HepG2 (cell line): ENCODE results near the gene NEK11. TPM values are rescaled to one million over a fixed set of nuclear protein-coding genes. Genes with fewer than 3 reads are reported as not detected.
A peak's percentile ranks its signal among the peaks of the same experiment; 100 is the strongest.

ENCODE experiments used
- AGO2 ChIP-seq: fragments of 200-400 bp; formaldehyde crosslinking; optimal IDR thresholded peaks from 2 replicates; pipeline ENCODE3; 2017; ENCODE audit warnings: mild to moderate bottlenecking, low read depth, low read length, moderate library complexity
- ARNTL ChIP-seq: sonication (generic); formaldehyde crosslinking; IDR thresholded peaks from 2 replicates; pipeline ENCODE4 v1.4.0; 2020; ENCODE audit warnings: mild to moderate bottlenecking, missing genetic modification reagents
- FOXK1 ChIP-seq: sonication (generic); formaldehyde crosslinking; IDR thresholded peaks from 2 replicates; pipeline ENCODE4 v1.4.0; 2020; ENCODE audit warnings: low read depth, missing genetic modification reagents, borderline replicate concordance
- PRMT3 ChIP-seq: sonication (generic); formaldehyde crosslinking; IDR thresholded peaks from 2 replicates; pipeline ENCODE4 v1.8.1; 2022; ENCODE audit warnings: low read depth, mild to moderate bottlenecking, moderate library complexity, missing genetic modification reagents, borderline replicate concordance
- STAT5B ChIP-seq: sonication (generic); formaldehyde crosslinking; IDR thresholded peaks from 2 replicates; pipeline ENCODE4 v1.4.0; 2020; ENCODE audit warnings: missing genetic modification reagents
- ZNF17 ChIP-seq: sonication (generic); formaldehyde crosslinking; IDR thresholded peaks from 2 replicates; pipeline ENCODE4 v1.5.0; 2020; ENCODE audit warnings: mild to moderate bottlenecking, missing genetic modification reagents
- polyA plus RNA-seq, 8 experiments: library from polyadenylated mRNA; depleted of rRNA in 3 of 8; stranded (reverse) in 7 of 8; unstranded in 1 of 8; fragments of >200 nt; fragmentation: Illumina TruSeq in 4 of 8; extraction: Trizol in 4 of 8; gene quantifications; 2 replicates each; pipeline versions ENCODE4 v1.2.1 to v1.2.3, GENCODE V29; 2011 to 2016; ENCODE audit warnings: low read depth in 4 of 8, missing spikeins in 1 of 8, mixed read lengths in 1 of 8; ENCODE audit not compliant: insufficient read depth in 1 of 8
- total RNA-seq, 5 experiments: library from RNA; depleted of rRNA; stranded (reverse); fragments of >200 nt; fragmentation: Illumina TruSeq; extraction: Trizol; gene quantifications; 2 replicates each; pipeline ENCODE4 v1.2.3, GENCODE V29; 2016; ENCODE audit warnings: low read depth in 1 of 5
- TF ChIP-seq, protein P1 (sequence below): sonication (generic); formaldehyde crosslinking; conservative IDR thresholded peaks from 2 replicates; pipeline ENCODE4 v1.8.0; 2022; ENCODE audit warnings: low read depth, missing genetic modification reagents
- TF ChIP-seq, protein P2 (sequence below): sonication (generic); formaldehyde crosslinking; IDR thresholded peaks from 2 replicates; pipeline ENCODE4; 2020; ENCODE audit warnings: missing genetic modification reagents, mild to moderate bottlenecking, borderline replicate concordance
- TF ChIP-seq, protein P3 (sequence below): sonication (generic); formaldehyde crosslinking; IDR thresholded peaks from 2 replicates; pipeline ENCODE4 v1.4.0; 2020; ENCODE audit warnings: missing genetic modification reagents, borderline replicate concordance
- TF ChIP-seq, protein P4 (sequence below), 2 experiments: fragments of 450-650 bp in 1 of 2; sonication (generic) in 1 of 2; formaldehyde crosslinking in 1 of 2; IDR thresholded peaks; 2 replicates each; pipeline versions ENCODE4 v1.6.1 to v1.8.0; 2016 to 2022; ENCODE audit warnings: antibody characterized with exemption in 1 of 2, mild to moderate bottlenecking in 1 of 2, missing genetic modification reagents in 1 of 2

NEK11 gene
- total and polyA plus RNA-seq, 2 of the 13 experiments (the other 11 are each of a cell fraction or from before 2014, with no cell fraction given): 0.95 to 2.2 TPM

GRCh38 chr3:131026321-131027151 lies at the start of gene NEK11, which contains the start of gene ASTE1 (continued):
- TF ChIP-seq, protein P1, sequence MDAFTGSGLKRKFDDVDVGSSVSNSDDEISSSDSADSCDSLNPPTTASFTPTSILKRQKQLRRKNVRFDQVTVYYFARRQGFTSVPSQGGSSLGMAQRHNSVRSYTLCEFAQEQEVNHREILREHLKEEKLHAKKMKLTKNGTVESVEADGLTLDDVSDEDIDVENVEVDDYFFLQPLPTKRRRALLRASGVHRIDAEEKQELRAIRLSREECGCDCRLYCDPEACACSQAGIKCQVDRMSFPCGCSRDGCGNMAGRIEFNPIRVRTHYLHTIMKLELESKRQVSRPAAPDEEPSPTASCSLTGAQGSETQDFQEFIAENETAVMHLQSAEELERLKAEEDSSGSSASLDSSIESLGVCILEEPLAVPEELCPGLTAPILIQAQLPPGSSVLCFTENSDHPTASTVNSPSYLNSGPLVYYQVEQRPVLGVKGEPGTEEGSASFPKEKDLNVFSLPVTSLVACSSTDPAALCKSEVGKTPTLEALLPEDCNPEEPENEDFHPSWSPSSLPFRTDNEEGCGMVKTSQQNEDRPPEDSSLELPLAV: no peak
- TF ChIP-seq, protein P2, sequence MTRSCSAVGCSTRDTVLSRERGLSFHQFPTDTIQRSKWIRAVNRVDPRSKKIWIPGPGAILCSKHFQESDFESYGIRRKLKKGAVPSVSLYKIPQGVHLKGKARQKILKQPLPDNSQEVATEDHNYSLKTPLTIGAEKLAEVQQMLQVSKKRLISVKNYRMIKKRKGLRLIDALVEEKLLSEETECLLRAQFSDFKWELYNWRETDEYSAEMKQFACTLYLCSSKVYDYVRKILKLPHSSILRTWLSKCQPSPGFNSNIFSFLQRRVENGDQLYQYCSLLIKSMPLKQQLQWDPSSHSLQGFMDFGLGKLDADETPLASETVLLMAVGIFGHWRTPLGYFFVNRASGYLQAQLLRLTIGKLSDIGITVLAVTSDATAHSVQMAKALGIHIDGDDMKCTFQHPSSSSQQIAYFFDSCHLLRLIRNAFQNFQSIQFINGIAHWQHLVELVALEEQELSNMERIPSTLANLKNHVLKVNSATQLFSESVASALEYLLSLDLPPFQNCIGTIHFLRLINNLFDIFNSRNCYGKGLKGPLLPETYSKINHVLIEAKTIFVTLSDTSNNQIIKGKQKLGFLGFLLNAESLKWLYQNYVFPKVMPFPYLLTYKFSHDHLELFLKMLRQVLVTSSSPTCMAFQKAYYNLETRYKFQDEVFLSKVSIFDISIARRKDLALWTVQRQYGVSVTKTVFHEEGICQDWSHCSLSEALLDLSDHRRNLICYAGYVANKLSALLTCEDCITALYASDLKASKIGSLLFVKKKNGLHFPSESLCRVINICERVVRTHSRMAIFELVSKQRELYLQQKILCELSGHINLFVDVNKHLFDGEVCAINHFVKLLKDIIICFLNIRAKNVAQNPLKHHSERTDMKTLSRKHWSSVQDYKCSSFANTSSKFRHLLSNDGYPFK (CRISPR knock-in tag): peak; percentile 98
- TF ChIP-seq AGO2 (peak; percentile 29), FOXK1 (peak; percentile 52; the same call in 1 of the 2 replicates), ZNF17 (CRISPR knock-in tag) (no peak), PRMT3 (CRISPR knock-in tag) (no peak), ARNTL (CRISPR knock-in tag) (peak; percentile 78; the same call in 1 of the 2 replicates), STAT5B (CRISPR knock-in tag) (no peak)
- TF ChIP-seq, protein P3, sequence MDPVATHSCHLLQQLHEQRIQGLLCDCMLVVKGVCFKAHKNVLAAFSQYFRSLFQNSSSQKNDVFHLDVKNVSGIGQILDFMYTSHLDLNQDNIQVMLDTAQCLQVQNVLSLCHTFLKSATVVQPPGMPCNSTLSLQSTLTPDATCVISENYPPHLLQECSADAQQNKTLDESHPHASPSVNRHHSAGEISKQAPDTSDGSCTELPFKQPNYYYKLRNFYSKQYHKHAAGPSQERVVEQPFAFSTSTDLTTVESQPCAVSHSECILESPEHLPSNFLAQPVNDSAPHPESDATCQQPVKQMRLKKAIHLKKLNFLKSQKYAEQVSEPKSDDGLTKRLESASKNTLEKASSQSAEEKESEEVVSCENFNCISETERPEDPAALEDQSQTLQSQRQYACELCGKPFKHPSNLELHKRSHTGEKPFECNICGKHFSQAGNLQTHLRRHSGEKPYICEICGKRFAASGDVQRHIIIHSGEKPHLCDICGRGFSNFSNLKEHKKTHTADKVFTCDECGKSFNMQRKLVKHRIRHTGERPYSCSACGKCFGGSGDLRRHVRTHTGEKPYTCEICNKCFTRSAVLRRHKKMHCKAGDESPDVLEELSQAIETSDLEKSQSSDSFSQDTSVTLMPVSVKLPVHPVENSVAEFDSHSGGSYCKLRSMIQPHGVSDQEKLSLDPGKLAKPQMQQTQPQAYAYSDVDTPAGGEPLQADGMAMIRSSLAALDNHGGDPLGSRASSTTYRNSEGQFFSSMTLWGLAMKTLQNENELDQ (CRISPR knock-in tag): no peak
- TF ChIP-seq, protein P4, sequence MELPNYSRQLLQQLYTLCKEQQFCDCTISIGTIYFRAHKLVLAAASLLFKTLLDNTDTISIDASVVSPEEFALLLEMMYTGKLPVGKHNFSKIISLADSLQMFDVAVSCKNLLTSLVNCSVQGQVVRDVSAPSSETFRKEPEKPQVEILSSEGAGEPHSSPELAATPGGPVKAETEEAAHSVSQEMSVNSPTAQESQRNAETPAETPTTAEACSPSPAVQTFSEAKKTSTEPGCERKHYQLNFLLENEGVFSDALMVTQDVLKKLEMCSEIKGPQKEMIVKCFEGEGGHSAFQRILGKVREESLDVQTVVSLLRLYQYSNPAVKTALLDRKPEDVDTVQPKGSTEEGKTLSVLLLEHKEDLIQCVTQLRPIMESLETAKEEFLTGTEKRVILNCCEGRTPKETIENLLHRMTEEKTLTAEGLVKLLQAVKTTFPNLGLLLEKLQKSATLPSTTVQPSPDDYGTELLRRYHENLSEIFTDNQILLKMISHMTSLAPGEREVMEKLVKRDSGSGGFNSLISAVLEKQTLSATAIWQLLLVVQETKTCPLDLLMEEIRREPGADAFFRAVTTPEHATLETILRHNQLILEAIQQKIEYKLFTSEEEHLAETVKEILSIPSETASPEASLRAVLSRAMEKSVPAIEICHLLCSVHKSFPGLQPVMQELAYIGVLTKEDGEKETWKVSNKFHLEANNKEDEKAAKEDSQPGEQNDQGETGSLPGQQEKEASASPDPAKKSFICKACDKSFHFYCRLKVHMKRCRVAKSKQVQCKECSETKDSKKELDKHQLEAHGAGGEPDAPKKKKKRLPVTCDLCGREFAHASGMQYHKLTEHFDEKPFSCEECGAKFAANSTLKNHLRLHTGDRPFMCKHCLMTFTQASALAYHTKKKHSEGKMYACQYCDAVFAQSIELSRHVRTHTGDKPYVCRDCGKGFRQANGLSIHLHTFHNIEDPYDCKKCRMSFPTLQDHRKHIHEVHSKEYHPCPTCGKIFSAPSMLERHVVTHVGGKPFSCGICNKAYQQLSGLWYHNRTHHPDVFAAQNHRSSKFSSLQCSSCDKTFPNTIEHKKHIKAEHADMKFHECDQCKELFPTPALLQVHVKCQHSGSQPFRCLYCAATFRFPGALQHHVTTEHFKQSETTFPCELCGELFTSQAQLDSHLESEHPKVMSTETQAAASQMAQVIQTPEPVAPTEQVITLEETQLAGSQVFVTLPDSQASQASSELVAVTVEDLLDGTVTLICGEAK (IDR thresholded peaks at IDR 0.05): no peak
- TF ChIP-seq, protein P4 (CRISPR knock-in tag; IDR thresholded peaks at IDR 0.05): peak; percentile 65
